WTC11 (cell line): ENCODE measurements around the gene MAP1B.

Source experiments
- ARID4B ChIP-seq: sonication (generic); formaldehyde crosslinking; IDR thresholded peaks from 2 replicates; pipeline ENCODE4 v1.8.0; 2023; ENCODE audit warnings: missing genetic modification reagents, mild to moderate bottlenecking, borderline replicate concordance
- ATF3 ChIP-seq: sonication (generic); formaldehyde crosslinking; conservative IDR thresholded peaks from 2 replicates; pipeline ENCODE4 v1.8.1; 2022; ENCODE audit warnings: mild to moderate bottlenecking, missing genetic modification reagents
- E2F1 ChIP-seq: sonication (generic); formaldehyde crosslinking; IDR thresholded peaks from 2 replicates; pipeline ENCODE4 v1.8.0; 2022; ENCODE audit warnings: mild to moderate bottlenecking, missing genetic modification reagents
- ESRRA ChIP-seq: sonication (generic); formaldehyde crosslinking; IDR thresholded peaks from 2 replicates; pipeline ENCODE4 v1.8.1; 2022; ENCODE audit warnings: mild to moderate bottlenecking, missing genetic modification reagents, borderline replicate concordance
- JUN ChIP-seq: sonication (generic); formaldehyde crosslinking; IDR thresholded peaks from 2 replicates; pipeline ENCODE4 v1.8.0; 2023; ENCODE audit warnings: mild to moderate bottlenecking, missing genetic modification reagents
- MXD4 ChIP-seq: fragments of 250-450 bp; sonication (Bioruptor Pico); IDR thresholded peaks from 2 replicates; pipeline ENCODE4 v1.8.0; 2021; ENCODE audit warnings: mild to moderate bottlenecking, moderate library complexity, borderline replicate concordance
- NR3C1 ChIP-seq: sonication (generic); formaldehyde crosslinking; conservative IDR thresholded peaks from 2 replicates; pipeline ENCODE4 v1.8.1; 2023; ENCODE audit warnings: low read depth, mild to moderate bottlenecking, missing genetic modification reagents
- RELA ChIP-seq: sonication (generic); formaldehyde crosslinking; IDR thresholded peaks from 2 replicates; pipeline ENCODE4 v1.8.1; 2022; ENCODE audit warnings: missing genetic modification reagents, mild to moderate bottlenecking, borderline replicate concordance
- TCF7 ChIP-seq: sonication (generic); formaldehyde crosslinking; IDR thresholded peaks from 2 replicates; pipeline ENCODE4 v1.8.0; 2022; ENCODE audit warnings: mild to moderate bottlenecking, low read depth, missing genetic modification reagents, moderate library complexity
- TF ChIP-seq, protein P1 (sequence below): fragments of 200-600 bp; IDR thresholded peaks from 2 replicates; pipeline ENCODE4 v1.8.0; 2022; ENCODE audit warnings: antibody characterized with exemption

DNA sequence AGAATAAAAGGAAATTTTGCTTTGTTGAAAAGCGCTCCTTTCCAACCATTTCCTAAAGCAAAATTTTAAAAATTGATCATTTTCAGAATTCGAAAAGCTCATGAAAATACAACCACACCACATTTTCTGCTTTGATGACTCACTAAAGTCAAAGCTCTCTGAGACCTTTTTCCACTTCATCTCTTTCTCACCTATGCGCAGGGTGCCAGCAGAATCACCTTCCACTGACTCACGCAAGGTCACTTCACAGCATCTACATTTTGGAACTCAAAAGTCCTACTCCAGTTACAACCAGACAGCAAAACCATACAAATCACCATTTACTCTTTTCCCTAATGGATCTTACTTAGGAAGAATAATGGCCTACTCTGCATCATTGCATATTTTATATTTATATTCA is 106.2 kb downstream of the MAP1B start:
- TF ChIP-seq ATF3 (CRISPR knock-in tag) (no peak), RELA (CRISPR knock-in tag) (no peak), MXD4 (CRISPR knock-in tag) (no peak), ARID4B (CRISPR knock-in tag) (no peak), E2F1 (CRISPR knock-in tag) (no peak), TCF7 (no peak), NR3C1 (CRISPR knock-in tag) (no peak), ESRRA (no peak), JUN (CRISPR knock-in tag) (no peak)
- TF ChIP-seq, protein P1, sequence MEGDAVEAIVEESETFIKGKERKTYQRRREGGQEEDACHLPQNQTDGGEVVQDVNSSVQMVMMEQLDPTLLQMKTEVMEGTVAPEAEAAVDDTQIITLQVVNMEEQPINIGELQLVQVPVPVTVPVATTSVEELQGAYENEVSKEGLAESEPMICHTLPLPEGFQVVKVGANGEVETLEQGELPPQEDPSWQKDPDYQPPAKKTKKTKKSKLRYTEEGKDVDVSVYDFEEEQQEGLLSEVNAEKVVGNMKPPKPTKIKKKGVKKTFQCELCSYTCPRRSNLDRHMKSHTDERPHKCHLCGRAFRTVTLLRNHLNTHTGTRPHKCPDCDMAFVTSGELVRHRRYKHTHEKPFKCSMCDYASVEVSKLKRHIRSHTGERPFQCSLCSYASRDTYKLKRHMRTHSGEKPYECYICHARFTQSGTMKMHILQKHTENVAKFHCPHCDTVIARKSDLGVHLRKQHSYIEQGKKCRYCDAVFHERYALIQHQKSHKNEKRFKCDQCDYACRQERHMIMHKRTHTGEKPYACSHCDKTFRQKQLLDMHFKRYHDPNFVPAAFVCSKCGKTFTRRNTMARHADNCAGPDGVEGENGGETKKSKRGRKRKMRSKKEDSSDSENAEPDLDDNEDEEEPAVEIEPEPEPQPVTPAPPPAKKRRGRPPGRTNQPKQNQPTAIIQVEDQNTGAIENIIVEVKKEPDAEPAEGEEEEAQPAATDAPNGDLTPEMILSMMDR, result no peak
